Body of pancreas (tissue), 4 donors: ENCODE results near the gene GFRA1. TPM values are rescaled to one million over a fixed set of nuclear protein-coding genes. Genes with fewer than 3 reads are reported as not detected.

Experiments
- ATAC-seq: fragments of 150-250 bp; one replicate; pipeline ENCODE4 v1.9.1; 2016
- DNase-seq, 4 donors: peaks; one replicate each; pipeline ENCODE4 v3.0.0-alpha.2; 2019
- H3K27ac ChIP-seq, 4 donors: fragments of 200-600 bp; sonication (generic); 1 replicate in 3 of 4; 2 replicates in 1 of 4; pipeline versions ENCODE4 v1.5.1 to v1.6.1; 2016 to 2019; ENCODE audit warnings: mild to moderate bottlenecking in 1 of 4, mixed read lengths in 1 of 4, moderate library complexity in 1 of 4
- H3K27me3 ChIP-seq, 2 donors: fragments of 200-600 bp; sonication (generic); one replicate each; pipeline ENCODE4 v1.6.0; 2016; ENCODE audit warnings: mild to moderate bottlenecking in 1 of 2
- H3K36me3 ChIP-seq, 2 donors: fragments of 200-600 bp; sonication (generic); replicated peaks in 1 of 2; 2 replicates each; pipeline ENCODE4 v1.5.1; 2016; ENCODE audit warnings: low read depth in 2 of 2; ENCODE audit not compliant: insufficient read depth in 1 of 2
- H3K4me1 ChIP-seq: fragments of 200-600 bp; sonication (generic); one replicate; pipeline ENCODE4 v1.6.0; 2016
- H3K4me3 ChIP-seq, 2 donors: fragments of 200-600 bp; sonication (generic); 1 replicate in 1 of 2; 2 replicates in 1 of 2; pipeline ENCODE4 v1.5.1; 2016 to 2019
- H3K9me3 ChIP-seq, 3 donors: fragments of 200-600 bp; sonication (generic); 1 replicate in 2 of 3; 2 replicates in 1 of 3; pipeline ENCODE4 v1.5.1; 2016
- CTCF ChIP-seq, 7 experiments: fragments of 450-650 bp in 4 of 7; fragments of 200-600 bp in 3 of 7; sonication (generic) in 3 of 7; IDR thresholded peaks; one replicate each; pipeline ENCODE4 v1.5.1; 2016 to 2019; ENCODE audit warnings: antibody characterized with exemption in 7 of 7
- POLR2A ChIP-seq, 3 donors: fragments of 450-650 bp; IDR thresholded peaks; one replicate each; pipeline ENCODE4 v1.6.1; 2016; ENCODE audit warnings: antibody characterized with exemption in 3 of 3, mild to moderate bottlenecking in 2 of 3
- WGBS, 2 donors: methylation state at CpG; one replicate each; pipeline ENCODE4 v1.1.5; 2017; 5-methylcytosine and 5-hydroxymethylcytosine counted together
- intact Hi-C: fragments of 100-400 bp; cut with DNase I; formaldehyde crosslinking; loops from one replicate; pipeline ENCODE4 v1.15.1; 2023
- total RNA-seq, 2 donors: library from RNA; depleted of rRNA; stranded (reverse); fragments of >200 nt; gene quantifications; one replicate each; pipeline ENCODE4 v1.1.0, GENCODE V29; 2016

Gene GFRA1
- total RNA-seq, 2 donors from 2014 or later, result 4.2 to 6.9 TPM

- ATAC-seq (no peak), DNase-seq (no peak)
- Histone ChIP-seq H3K4me3 (no peak overlapping the region), H3K4me1 (no peaks in the 10 kb centered on the region), H3K27ac (no peak overlapping the region), H3K27me3 (no peaks in the 10 kb centered on the region), H3K9me3 (no peaks in the 10 kb centered on the region), H3K36me3 (no peaks in the 10 kb centered on the region)
- WGBS, 2 donors, result 79 to 90% methylated on average over 2 of the region's 2 CpGs
- intact Hi-C loops, result no loop called here
- TF ChIP-seq CTCF (IDR thresholded peaks at IDR 0.05) (no peak), POLR2A (IDR thresholded peaks at IDR 0.05) (no peak)
Observed at GRCh38 chr10:116014326-116014725, 258.7 kb downstream of the GFRA1 start.

DNA sequence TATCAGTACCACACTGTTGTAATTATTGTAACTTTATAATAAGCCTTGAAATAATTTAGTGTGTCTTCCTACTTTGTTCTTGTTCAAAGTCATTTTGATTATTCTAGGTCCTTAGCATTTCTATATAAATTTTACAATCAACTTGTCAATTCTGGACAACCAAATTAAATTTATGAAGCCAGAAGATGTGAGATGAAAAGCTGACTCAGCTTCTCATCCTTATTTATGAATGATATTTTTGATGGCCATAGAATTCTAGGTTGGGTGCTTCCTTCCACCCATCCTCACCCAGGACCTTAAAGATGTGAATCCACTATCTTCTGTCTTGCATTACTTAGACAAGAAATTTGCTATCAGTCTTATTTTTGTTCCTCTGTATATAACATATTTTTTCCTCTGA is 261.1 kb downstream of the GFRA1 start:
- Histone ChIP-seq H3K27ac (no peak overlapping the region), H3K4me3 (no peak overlapping the region), H3K27me3 (no peaks in the 10 kb centered on the region), H3K9me3 (no peaks in the 10 kb centered on the region), H3K36me3 (no peaks in the 10 kb centered on the region), H3K4me1 (no peaks in the 10 kb centered on the region)
- intact Hi-C loops, result no loop called here
- TF ChIP-seq POLR2A (IDR thresholded peaks at IDR 0.05) (no peak), CTCF (IDR thresholded peaks at IDR 0.05) (no peak)
- DNase-seq, result no peak
- no peak for ATAC-seq

GRCh38 chr10:116007256-116007891 is 265.6 kb downstream of the GFRA1 start:
- no peaks in the 10 kb centered on the region for H3K36me3 ChIP-seq
- ATAC-seq (no peak), DNase-seq (no peak)
- no peak overlapping the region for H3K27ac ChIP-seq
- H3K27me3 ChIP-seq, result no peaks in the 10 kb centered on the region
- WGBS, 2 donors, result 71 to 74% methylated on average over 9 of the region's 9 CpGs
- TF ChIP-seq POLR2A (IDR thresholded peaks at IDR 0.05) (no peak), CTCF (IDR thresholded peaks at IDR 0.05) (no peak)
- intact Hi-C loops, result no loop called here
- no peak overlapping the region for H3K4me3 ChIP-seq
- no peaks in the 10 kb centered on the region for H3K9me3 ChIP-seq
- no peaks in the 10 kb centered on the region for H3K4me1 ChIP-seq

Other genes with a start within 250 kb of the GFRA1 start
- not detected for gene CCDC172, start 51.2 kb upstream of the GFRA1 start, total RNA-seq
- not detected for gene PNLIPRP3, start 154.6 kb upstream of the GFRA1 start, total RNA-seq